IPS-18a (cell line): ENCODE results near the gene PACSIN1.

Source experiments
- H3K27ac ChIP-seq: one replicate; pipeline ENCODE4 v1.5.1; 2013; ENCODE audit warnings: low read length
- H3K27me3 ChIP-seq: one replicate; pipeline ENCODE4 v1.6.1; 2013; ENCODE audit warnings: mild to moderate bottlenecking, low read length; ENCODE audit not compliant: control insufficient read depth, insufficient read depth
- H3K36me3 ChIP-seq: one replicate; pipeline ENCODE4 v1.6.1; 2013; ENCODE audit warnings: low read depth, low read length; ENCODE audit not compliant: control insufficient read depth
- H3K4me1 ChIP-seq: one replicate; pipeline ENCODE4 v1.6.1; 2013; ENCODE audit warnings: low read depth, low read length; ENCODE audit not compliant: control insufficient read depth
- H3K4me3 ChIP-seq: one replicate; pipeline ENCODE4 v1.5.1; 2013; ENCODE audit warnings: low read length
- H3K9ac ChIP-seq: one replicate; pipeline ENCODE4 v1.6.1; 2013; ENCODE audit warnings: mild to moderate bottlenecking, low read length, moderate library complexity
- H3K9me3 ChIP-seq: one replicate; pipeline ENCODE4 v1.6.1; 2013; ENCODE audit warnings: low read depth, low read length; ENCODE audit not compliant: control insufficient read depth

Gene PACSIN1

DNA sequence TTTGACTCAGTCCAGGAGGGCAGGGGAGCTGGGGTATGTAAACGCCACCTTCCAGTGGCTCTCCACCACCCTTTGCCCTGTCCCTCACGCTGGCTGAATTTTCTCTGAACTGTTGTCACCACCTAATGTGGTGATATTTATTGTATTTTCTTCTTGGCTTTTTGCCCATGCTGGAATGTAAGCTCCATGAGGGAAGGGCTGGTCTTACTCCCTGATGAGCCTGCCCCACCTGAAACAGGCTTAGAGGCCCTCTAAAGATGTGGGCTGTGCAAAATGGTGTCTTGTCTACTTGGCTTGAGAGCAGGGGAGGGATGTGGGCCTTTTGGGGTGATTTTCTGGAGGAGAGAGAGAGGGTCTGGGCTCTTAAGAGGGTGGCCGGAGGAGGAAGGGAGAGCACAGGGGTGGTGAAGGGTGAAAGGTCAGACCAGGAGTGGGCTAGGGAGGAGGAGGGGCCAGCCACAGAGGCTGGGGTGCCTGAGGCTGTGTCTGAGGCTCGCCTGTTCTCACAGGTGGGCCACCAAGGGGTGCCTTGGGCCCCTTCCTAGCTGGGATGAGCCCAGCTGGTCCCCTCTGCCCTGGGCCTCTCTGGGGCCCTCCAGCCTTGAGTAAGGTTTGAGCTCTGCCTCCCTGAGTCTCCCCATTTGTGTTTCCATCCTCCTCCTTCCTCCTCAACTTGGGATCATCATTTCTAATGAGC is 52.9 kb downstream of the PACSIN1 start:
- Histone ChIP-seq H3K9ac (no peak overlapping the region), H3K27me3 (peaks cover 5% of the 10 kb centered on the region), H3K4me1 (peaks cover 8% of the 10 kb centered on the region), H3K36me3 (no peaks in the 10 kb centered on the region), H3K27ac (no peak overlapping the region), H3K9me3 (no peaks in the 10 kb centered on the region), H3K4me3 (no peak overlapping the region)

DNA sequence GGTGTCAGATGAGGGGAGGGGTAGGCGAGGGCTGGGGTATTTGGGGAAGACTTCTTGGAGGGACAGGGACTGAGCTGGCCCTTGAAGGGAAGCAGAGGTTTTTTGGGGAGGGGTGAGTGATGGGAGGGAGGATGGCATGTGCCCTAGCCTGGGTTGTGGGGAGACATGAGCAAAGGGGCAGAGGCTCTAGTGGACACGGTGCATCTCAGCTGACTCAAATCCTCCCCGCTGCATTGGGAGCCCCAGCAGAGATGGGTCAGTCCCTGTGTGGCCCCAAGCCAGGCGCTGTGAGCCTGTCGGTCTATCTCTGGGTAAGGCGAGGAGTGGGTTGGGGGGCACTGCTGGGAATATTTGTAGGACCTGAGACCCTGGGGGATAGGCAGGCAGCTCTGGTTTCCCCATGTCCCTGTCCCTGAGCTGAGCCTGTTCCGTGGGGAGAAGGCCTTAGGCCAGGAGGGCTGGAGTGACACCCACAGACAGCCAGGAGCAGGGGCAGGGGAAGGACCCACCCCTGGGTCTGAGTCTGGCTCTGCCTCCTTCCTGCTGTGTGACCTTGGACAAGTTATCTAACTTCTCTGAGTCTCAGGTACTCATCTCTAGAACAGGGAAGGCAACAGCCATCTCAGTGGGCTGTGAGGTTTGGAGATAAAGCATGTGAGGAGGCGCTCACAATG is 54.2 kb downstream of the PACSIN1 start:
- Histone ChIP-seq H3K9ac (no peak overlapping the region), H3K27me3 (peaks cover 4% of the 10 kb centered on the region), H3K9me3 (no peaks in the 10 kb centered on the region), H3K4me1 (peaks cover 3% of the 10 kb centered on the region), H3K36me3 (no peaks in the 10 kb centered on the region), H3K27ac (no peak overlapping the region), H3K4me3 (no peak overlapping the region)

DNA sequence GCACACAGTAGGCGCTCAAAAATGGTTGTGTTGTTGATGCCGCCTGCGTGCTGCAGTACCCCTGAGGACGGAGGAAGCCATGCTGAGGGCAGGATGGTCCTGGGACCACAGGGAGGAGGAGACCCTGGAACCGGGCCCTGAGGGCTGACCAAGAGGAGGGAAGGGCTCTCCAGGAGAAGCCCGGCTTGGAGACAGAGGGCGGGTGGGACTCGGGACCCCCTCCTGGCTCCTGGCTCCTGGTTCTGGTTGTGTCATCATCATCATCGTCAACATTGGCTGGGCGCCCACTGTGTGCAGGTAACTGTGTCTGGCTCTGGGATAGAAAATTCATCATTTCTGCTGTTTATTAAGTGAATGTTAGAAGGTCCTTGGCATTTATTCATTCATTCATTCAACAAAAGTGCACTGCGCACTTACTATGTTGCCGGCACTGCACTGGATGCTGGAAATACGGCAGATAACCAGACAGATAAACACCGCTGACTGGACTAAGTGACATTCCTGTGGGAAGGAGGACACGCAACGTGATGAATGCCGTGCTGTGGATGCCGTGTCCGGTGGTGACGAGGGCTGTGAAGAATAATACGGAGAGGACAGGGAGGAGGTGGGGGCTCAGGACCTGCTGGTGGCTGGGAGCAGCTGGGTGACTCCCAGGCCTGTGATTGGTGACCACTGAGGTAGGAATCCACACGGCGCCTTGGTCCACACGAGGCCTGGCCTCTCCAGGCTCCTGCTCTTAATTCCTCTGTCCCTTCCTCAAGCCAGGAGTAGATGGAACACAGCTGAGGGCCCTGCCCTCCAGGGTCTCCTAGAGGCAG is 55.0 kb downstream of the PACSIN1 start:
- H3K9me3 ChIP-seq: no peaks in the 10 kb centered on the region
- no peak overlapping the region for H3K27ac ChIP-seq
- no peak overlapping the region for H3K9ac ChIP-seq
- no peaks in the 10 kb centered on the region for H3K36me3 ChIP-seq
- no peaks in the 10 kb centered on the region for H3K4me1 ChIP-seq
- H3K4me3 ChIP-seq: no peak overlapping the region
- H3K27me3 ChIP-seq: no peaks in the 10 kb centered on the region

DNA sequence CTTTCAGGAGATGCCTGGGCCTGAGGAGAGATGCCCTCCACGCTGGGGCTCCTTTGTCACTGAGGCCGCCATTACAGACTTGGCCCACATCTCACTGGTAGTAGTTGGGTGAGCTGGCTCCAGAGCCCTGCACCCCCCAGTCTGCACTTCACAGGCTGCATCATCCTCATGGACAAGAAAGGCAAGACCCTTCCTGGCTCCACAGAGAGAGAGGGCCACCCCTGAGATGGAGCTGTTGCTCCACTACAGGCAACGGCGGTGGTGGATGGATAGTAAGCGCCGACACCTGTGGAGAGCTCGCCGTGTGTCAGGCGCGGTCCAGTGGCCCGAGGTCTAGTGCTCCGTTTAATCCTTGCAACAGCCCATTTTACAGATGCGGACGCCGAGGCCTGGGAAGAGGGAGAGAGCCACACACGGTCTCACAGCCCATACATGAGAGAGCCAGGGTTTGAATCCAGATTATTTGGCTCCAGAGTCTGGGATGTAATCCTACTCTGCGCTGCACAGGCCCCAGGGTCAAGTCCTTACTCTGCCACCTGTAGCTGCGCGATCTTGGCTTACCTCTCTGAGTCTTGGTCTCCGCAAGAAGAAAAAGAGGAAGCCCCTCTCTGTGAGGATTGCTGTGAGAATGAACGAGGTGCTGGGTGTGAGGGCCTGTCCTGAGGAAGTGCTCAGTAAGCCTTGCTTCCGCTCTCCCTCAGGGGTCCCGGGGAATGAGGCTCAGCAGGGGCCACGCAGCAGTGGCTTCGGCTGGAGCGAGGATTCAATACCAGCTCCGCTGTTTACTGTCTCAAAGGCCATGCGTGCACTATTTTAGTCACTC is 55.8 kb downstream of the PACSIN1 start:
- Histone ChIP-seq H3K27ac (no peak overlapping the region), H3K4me1 (peaks cover 1% of the 10 kb centered on the region), H3K27me3 (no peaks in the 10 kb centered on the region), H3K9me3 (no peaks in the 10 kb centered on the region), H3K36me3 (no peaks in the 10 kb centered on the region), H3K4me3 (no peak overlapping the region), H3K9ac (no peak overlapping the region)

DNA sequence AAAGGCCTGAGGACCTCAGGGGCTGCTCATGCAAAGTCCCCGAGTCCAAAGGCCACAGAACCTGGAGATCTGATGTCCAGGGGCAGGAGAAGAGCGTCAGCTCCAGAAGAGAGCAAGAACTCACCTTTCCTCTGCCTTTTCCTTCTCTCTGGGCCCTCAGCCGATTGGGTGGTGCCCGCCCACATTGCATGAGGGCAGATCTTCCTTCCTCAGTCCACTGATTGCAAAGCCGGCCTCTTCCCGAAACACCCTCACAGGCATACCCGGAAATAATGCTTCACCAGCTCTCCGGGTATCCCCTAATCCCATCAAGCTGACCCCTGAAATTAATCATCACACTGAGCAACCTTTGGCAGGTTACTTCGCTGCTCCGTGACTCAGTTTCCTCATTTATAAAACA is 56.9 kb downstream of the PACSIN1 start:
- no peaks in the 10 kb centered on the region for H3K27me3 ChIP-seq
- no peak overlapping the region for H3K9ac ChIP-seq
- H3K4me3 ChIP-seq: no peak overlapping the region
- H3K9me3 ChIP-seq: no peaks in the 10 kb centered on the region
- H3K36me3 ChIP-seq: no peaks in the 10 kb centered on the region
- H3K27ac ChIP-seq: no peak overlapping the region
- H3K4me1 ChIP-seq: peaks cover 8% of the 10 kb centered on the region

DNA sequence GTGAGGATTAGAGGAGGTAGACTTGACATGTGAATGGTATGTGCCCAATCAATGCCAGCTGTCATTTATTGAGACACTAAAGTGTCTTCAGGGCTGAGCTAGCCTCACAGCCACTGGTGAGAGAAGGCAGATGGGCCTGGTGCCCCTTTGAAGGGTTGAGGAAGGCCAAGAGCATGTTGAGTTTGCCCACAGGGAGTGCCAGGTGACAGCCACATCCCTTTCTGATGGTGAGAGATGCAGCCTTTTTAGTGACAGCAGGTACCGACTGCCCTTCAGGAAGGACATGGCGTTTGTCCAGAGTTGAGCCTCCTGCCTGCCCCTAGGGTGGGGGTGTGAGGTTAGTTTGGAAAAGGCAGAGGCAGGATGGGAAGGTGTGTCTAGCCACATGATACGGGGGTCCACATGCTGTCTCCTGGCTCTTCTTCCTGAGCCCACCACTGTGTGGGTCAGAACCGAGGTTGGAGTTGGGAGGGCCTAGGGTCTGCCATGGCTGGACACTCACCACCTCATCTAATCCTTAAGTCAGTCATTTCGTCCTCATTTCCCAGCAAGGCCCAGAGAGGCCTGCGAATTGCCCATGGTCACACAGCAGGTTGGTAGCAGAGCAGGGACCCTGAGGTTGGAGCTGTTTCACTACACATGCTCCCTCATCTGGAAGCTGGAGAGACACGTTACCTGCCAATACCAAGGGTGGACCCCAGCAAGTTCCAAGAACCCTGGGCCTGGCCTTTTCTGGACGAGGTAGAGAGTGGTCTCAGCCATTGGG is 57.7 kb downstream of the PACSIN1 start:
- no peak overlapping the region for H3K27ac ChIP-seq
- no peak overlapping the region for H3K9ac ChIP-seq
- H3K4me1 ChIP-seq: peaks cover 14% of the 10 kb centered on the region
- H3K4me3 ChIP-seq: no peak overlapping the region
- H3K9me3 ChIP-seq: no peaks in the 10 kb centered on the region
- no peaks in the 10 kb centered on the region for H3K36me3 ChIP-seq
- no peaks in the 10 kb centered on the region for H3K27me3 ChIP-seq

DNA sequence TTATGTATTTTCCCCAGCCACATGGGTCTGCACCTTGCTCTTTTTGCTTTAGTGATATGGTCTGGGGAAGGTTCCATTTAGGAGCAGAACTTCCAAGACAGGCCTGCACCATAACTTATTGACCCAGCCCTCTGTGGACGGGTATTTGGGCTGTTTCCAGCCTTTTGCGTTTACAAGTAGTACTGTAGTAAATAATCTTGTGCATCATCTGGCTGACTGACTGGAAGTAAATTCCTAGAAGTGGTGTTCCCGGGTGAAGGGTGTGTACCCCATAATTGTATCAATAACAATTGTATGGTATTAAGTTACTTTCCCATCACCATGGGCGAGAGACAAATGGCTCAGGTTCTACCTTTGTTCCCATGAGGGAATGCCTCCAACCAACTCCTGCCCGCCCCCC is 58.6 kb downstream of the PACSIN1 start:
- Histone ChIP-seq H3K4me3 (no peak overlapping the region), H3K9ac (no peak overlapping the region), H3K27ac (no peak overlapping the region), H3K36me3 (no peaks in the 10 kb centered on the region), H3K4me1 (peaks cover 14% of the 10 kb centered on the region), H3K27me3 (no peaks in the 10 kb centered on the region), H3K9me3 (no peaks in the 10 kb centered on the region)

DNA sequence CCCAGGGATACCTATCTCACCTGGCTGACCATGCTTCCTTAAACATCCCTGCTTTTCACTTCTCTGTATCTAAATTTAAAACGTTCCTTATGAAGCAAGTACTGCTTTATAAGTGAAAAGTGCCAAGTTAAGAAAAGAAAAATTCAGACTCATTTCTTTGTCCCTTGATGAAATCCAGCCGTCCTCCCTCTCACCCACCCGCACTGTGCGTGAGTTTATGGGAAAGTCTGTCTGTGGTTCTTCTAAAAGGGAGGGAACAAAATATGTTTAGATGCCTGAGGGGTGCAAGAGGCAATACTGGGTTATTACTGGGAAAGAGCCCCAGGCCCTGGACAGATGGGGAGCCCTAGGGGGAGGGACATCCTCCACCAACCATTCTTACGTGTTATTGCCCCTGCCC is 59.1 kb downstream of the PACSIN1 start:
- Histone ChIP-seq H3K9ac (no peak overlapping the region), H3K27me3 (no peaks in the 10 kb centered on the region), H3K4me1 (peaks cover 14% of the 10 kb centered on the region), H3K27ac (no peak overlapping the region), H3K4me3 (no peak overlapping the region), H3K9me3 (no peaks in the 10 kb centered on the region), H3K36me3 (no peaks in the 10 kb centered on the region)

DNA sequence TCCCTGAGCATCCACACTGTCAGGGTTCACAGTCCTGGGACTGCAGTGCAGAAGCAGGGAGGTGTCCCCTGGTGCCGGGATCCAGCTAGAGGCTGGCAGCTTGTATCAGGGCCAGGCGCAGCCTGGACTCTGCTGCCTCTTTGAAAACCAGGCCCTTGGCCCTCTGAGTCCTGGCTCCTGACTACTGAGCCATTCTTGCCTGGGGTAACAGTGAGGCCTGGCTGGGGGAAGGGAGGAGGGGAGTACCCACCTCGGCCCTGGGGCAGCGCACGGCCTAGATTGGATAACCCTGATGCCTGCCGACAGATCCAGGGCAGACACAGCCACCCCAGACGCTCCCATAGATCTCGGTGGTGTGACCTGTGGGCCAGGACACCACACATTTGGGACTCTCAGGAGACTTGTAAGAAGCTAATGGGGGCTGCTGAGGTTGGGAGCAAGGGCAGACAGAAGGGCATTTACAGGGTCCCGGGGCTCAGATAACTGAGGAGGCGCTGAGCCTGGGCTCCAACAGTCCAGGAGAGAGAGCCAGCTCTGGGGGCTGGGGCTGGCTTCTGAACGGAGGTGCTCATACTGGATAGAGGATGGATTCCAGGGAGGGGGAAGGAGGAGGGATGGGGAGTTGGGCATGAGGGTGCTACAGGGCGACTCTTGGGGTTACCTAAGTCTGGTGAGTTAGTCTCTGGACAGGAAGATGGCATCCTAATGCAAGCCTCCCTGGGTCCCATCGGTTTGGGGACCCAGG is 59.7 kb downstream of the PACSIN1 start:
- H3K27ac ChIP-seq: no peak overlapping the region

DNA sequence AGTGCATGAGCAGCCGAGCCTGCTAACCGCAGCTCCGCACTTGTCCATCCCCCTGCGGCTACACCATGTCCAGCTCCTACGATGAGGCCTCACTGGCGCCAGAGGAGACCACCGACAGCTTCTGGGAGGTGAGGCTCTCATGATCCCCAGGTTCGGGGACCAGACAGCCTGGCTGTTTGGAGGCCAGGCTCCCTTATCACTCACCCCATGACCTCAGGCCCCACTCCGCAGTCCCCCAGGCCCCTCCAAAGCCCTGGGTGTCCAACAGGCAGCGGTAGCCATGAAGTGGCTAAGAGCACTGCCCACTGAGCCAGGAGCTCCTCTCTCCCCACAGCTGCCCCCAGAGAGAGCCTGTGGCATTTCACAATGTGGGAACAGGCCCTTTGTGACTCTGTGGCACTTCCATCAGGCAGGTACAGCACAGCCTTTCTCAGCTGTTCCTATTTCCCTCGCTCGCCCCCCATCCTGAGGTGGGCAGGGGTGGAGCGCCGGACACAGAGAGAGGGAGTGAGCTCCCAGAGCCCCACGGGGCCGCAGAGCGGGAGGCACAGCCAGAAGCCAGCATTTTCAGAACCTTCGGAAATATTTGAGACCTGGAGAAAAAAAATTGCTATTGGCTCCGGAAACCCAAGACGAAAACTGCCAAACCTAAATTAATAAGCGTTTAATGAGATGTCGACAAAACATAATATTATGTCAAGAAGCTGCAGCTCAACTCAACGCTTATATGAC is 60.5 kb downstream of the PACSIN1 start:
- Histone ChIP-seq H3K4me3 (peak overlapping the region; percentile 29), H3K9ac (no peak overlapping the region), H3K27ac (no peak overlapping the region), H3K36me3 (no peaks in the 10 kb centered on the region), H3K4me1 (peaks cover 14% of the 10 kb centered on the region), H3K9me3 (no peaks in the 10 kb centered on the region), H3K27me3 (no peaks in the 10 kb centered on the region)

More for the DNA sequence above, 59.7 kb downstream of the PACSIN1 start:
- no peaks in the 10 kb centered on the region for H3K27me3 ChIP-seq
- H3K36me3 ChIP-seq: no peaks in the 10 kb centered on the region
- H3K9me3 ChIP-seq: no peaks in the 10 kb centered on the region
- H3K4me3 ChIP-seq: no peak overlapping the region
- H3K9ac ChIP-seq: no peak overlapping the region
- peaks cover 14% of the 10 kb centered on the region for H3K4me1 ChIP-seq
